H9 (cell line): ENCODE measurements around the gene MYRIP. TPM values are rescaled to one million over a fixed set of nuclear protein-coding genes. Genes with fewer than 3 reads are reported as not detected.

Experiments used
- DNase-seq: peaks from one replicate; pipeline ENCODE4 v3.0.0-alpha.2; 2017
- H2AFZ ChIP-seq: one replicate; pipeline ENCODE4 v1.6.1; 2013; ENCODE audit warnings: mild to moderate bottlenecking, low read length, control low read depth, moderate library complexity
- H2AK5ac ChIP-seq: 2 replicates; pipeline ENCODE4 v1.6.1; 2013; ENCODE audit warnings: low read length, control low read depth, mixed read lengths; ENCODE audit not compliant: insufficient read length
- H2BK120ac ChIP-seq: one replicate; pipeline ENCODE4 v1.6.1; 2013; ENCODE audit warnings: low read depth, mild to moderate bottlenecking, low read length, control low read depth, inconsistent platforms; ENCODE audit not compliant: poor library complexity, severe bottlenecking
- H2BK12ac ChIP-seq: 2 replicates; pipeline ENCODE4 v1.6.1; 2013; ENCODE audit warnings: low read length, control low read depth, mixed read lengths, low read depth; ENCODE audit not compliant: insufficient read length
- H2BK15ac ChIP-seq: 2 replicates; pipeline ENCODE4 v1.6.1; 2013; ENCODE audit warnings: low read depth, low read length, control low read depth
- H2BK20ac ChIP-seq: one replicate; pipeline ENCODE4 v1.6.1; 2013; ENCODE audit warnings: low read depth, mild to moderate bottlenecking, low read length, control low read depth, inconsistent platforms; ENCODE audit not compliant: poor library complexity, severe bottlenecking
- H2BK5ac ChIP-seq: 2 replicates; pipeline ENCODE4 v1.6.1; 2013; ENCODE audit warnings: low read length, control low read depth, mixed read lengths; ENCODE audit not compliant: insufficient read length
- H3K14ac ChIP-seq: 2 replicates; pipeline ENCODE4 v1.6.1; 2013; ENCODE audit warnings: low read length, control low read depth; ENCODE audit not compliant: insufficient read depth
- H3K18ac ChIP-seq: 2 replicates; pipeline ENCODE4 v1.6.1; 2013; ENCODE audit warnings: low read depth, mild to moderate bottlenecking, mixed read lengths, low read length, control low read depth; ENCODE audit not compliant: insufficient read length
- H3K23ac ChIP-seq: 2 replicates; pipeline ENCODE4 v1.6.1; 2013; ENCODE audit warnings: low read length, control low read depth, mixed read lengths, low read depth; ENCODE audit not compliant: insufficient read length
- H3K23me2 ChIP-seq: 2 replicates; pipeline ENCODE4 v1.6.1; 2013; ENCODE audit warnings: low read depth, mild to moderate bottlenecking, mixed read lengths, low read length, control low read depth; ENCODE audit not compliant: insufficient read length, poor library complexity, severe bottlenecking
- H3K27ac ChIP-seq: 2 replicates; pipeline ENCODE4 v1.5.1; 2013; ENCODE audit warnings: low read length, control low read depth, mixed read lengths, low read depth; ENCODE audit not compliant: insufficient read length
- H3K27me3 ChIP-seq: 2 replicates; pipeline ENCODE4 v1.6.1; 2013; ENCODE audit warnings: low read length, control low read depth, inconsistent platforms; ENCODE audit not compliant: insufficient read depth
- H3K4ac ChIP-seq: 2 replicates; pipeline ENCODE4 v1.6.1; 2013; ENCODE audit warnings: low read depth, mild to moderate bottlenecking, control low read depth, inconsistent platforms, low read length, moderate library complexity
- H3K4me1 ChIP-seq: 2 replicates; pipeline ENCODE4 v1.6.1; 2013; ENCODE audit warnings: low read length, control low read depth, inconsistent platforms; ENCODE audit not compliant: insufficient read depth
- H3K4me2 ChIP-seq: 2 replicates; pipeline ENCODE4 v1.6.1; 2013; ENCODE audit warnings: low read length, control low read depth, mixed read lengths; ENCODE audit not compliant: insufficient read length, insufficient read depth
- H3K56ac ChIP-seq: 2 replicates; pipeline ENCODE4 v1.6.1; 2013; ENCODE audit warnings: low read depth, mild to moderate bottlenecking, mixed read lengths, low read length, control low read depth; ENCODE audit not compliant: insufficient read length
- H3K79me1 ChIP-seq: 2 replicates; pipeline ENCODE4 v1.6.1; 2013; ENCODE audit warnings: low read depth, mild to moderate bottlenecking, moderate library complexity, low read length, control low read depth, inconsistent platforms; ENCODE audit not compliant: insufficient read depth, poor library complexity, severe bottlenecking
- H3K79me2 ChIP-seq: 2 replicates; pipeline ENCODE4 v1.6.1; 2013; ENCODE audit warnings: low read length, control low read depth, inconsistent platforms; ENCODE audit not compliant: insufficient read depth
- H3K9ac ChIP-seq: 2 replicates; pipeline ENCODE4 v1.6.1; 2013; ENCODE audit warnings: low read length, control low read depth, mixed read lengths; ENCODE audit not compliant: insufficient read length; ENCODE audit errors: extremely low read depth
- H3K9me3 ChIP-seq: one replicate; pipeline ENCODE4 v1.6.1; 2013; ENCODE audit warnings: low read depth, low read length, inconsistent platforms; ENCODE audit not compliant: control insufficient read depth
- H3T11ph ChIP-seq: one replicate; pipeline ENCODE4 v1.6.1; 2013; ENCODE audit warnings: mild to moderate bottlenecking, low read length, control low read depth, inconsistent platforms
- H4K20me1 ChIP-seq: one replicate; pipeline ENCODE4 v1.6.1; 2013; ENCODE audit not compliant: control insufficient read depth, insufficient read length, insufficient read depth
- H4K5ac ChIP-seq: 2 replicates; pipeline ENCODE4 v1.6.1; 2013; ENCODE audit warnings: low read depth, mild to moderate bottlenecking, mixed read lengths, low read length, control low read depth; ENCODE audit not compliant: insufficient read length
- H4K8ac ChIP-seq: replicated peaks from 2 replicates; pipeline ENCODE4 v1.6.1; 2013; ENCODE audit warnings: low read length, control low read depth, mixed read lengths, low read depth; ENCODE audit not compliant: insufficient read length
- H4K91ac ChIP-seq: 2 replicates; pipeline ENCODE4 v1.6.1; 2013; ENCODE audit warnings: low read depth, mild to moderate bottlenecking, moderate library complexity, mixed read lengths, low read length, control low read depth; ENCODE audit not compliant: insufficient read length
- H3K27ac Mint-ChIP-seq, 3 experiments: 2 replicates in 2 of 3; 3 replicates in 1 of 3; pipeline ENCODE4 v1.8.0; 2020 to 2021; ENCODE audit warnings: mixed read lengths in 3 of 3, mild to moderate bottlenecking in 1 of 3, moderate library complexity in 1 of 3
- H3K27me3 Mint-ChIP-seq: 2 replicates; pipeline ENCODE4 v1.8.0; 2021; ENCODE audit warnings: low read depth, mild to moderate bottlenecking, moderate library complexity, mixed read lengths
- H3K36me3 Mint-ChIP-seq, 3 experiments: 2 replicates in 2 of 3; 3 replicates in 1 of 3; pipeline ENCODE4 v1.8.0; 2020 to 2021; ENCODE audit warnings: low read depth in 3 of 3, mixed read lengths in 3 of 3; ENCODE audit not compliant: insufficient read depth in 1 of 3
- H3K4me1 Mint-ChIP-seq, 2 experiments: 2 replicates each; pipeline ENCODE4 v1.8.0; 2020; ENCODE audit warnings: mixed read lengths in 2 of 2
- H3K4me3 Mint-ChIP-seq, 2 experiments: 2 replicates in 1 of 2; 3 replicates in 1 of 2; pipeline ENCODE4 v1.8.0; 2020 to 2021; ENCODE audit warnings: mild to moderate bottlenecking in 2 of 2, mixed read lengths in 2 of 2, moderate library complexity in 1 of 2
- H3K9me3 Mint-ChIP-seq, 2 experiments: 2 replicates in 1 of 2; 3 replicates in 1 of 2; pipeline ENCODE4 v1.8.0; 2020; ENCODE audit warnings: mild to moderate bottlenecking in 2 of 2, mixed read lengths in 2 of 2, moderate library complexity in 1 of 2
- WGBS: extraction: QIAGEN DNeasy Blood & Tissue Kit; methylation state at CpG from one replicate; pipeline ENCODE4 v1.1.7; 2013; ENCODE audit warnings: missing lambda C conversion rate, low lambda C conversion rate, mixed read lengths; ENCODE audit not compliant: insufficient read length; ENCODE audit errors: extremely low coverage; 5-methylcytosine and 5-hydroxymethylcytosine counted together
- total RNA-seq: library from RNA; stranded (reverse); gene quantifications from 2 replicates; pipeline ENCODE4 v1.2.1, GENCODE V29; 2021
- TF ChIP-seq, protein P1 (sequence below): fragments of 200-600 bp; sonication (generic); conservative IDR thresholded peaks from 3 replicates; pipeline ENCODE4 v1.8.0; 2021; ENCODE audit warnings: antibody characterized with exemption, mild to moderate bottlenecking

The MYRIP gene
- total RNA-seq, 1 experiment from 2014 or later, result 1.8 TPM

DNA sequence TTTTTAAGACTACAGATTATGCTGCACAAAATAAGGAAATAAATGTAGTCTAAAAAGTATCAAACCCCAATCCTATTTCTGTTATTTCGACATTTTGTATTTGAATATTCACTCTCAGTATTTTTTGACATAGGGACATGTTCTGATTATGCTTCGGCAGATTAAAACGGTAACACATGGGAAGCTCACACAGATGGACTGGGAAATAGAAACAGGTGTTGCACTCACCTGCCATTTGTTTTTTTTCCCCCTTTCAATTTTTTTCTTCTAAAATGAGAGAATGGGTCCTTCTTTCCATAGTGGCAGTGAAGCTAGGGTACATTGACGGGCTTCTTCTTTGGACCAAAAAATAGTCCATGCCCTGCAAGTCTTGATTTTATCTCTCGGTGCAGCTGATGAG, 163.1 kb downstream of the MYRIP start:
- H4K20me1 ChIP-seq, result no peaks in the 10 kb centered on the region
- no peak overlapping the region for H2BK15ac ChIP-seq
- no peaks in the 10 kb centered on the region for H3K4me1 Mint-ChIP-seq
- H3K79me2 ChIP-seq, result no peaks in the 10 kb centered on the region
- peaks cover 0 to 1% (median 0%) of the 10 kb centered on the region in 3 experiments; a peak in 1 of 7 replicates for H3K36me3 Mint-ChIP-seq
- no peak overlapping the region for H4K91ac ChIP-seq
- no peaks in the 10 kb centered on the region for H3K9me3 ChIP-seq
- no peak overlapping the region for H2BK5ac ChIP-seq
- H3K23ac ChIP-seq, result no peak overlapping the region
- no peak overlapping the region for H2AK5ac ChIP-seq
- no peak overlapping the region for H3T11ph ChIP-seq
- H2BK12ac ChIP-seq, result no peak overlapping the region
- H3K9me3 Mint-ChIP-seq, result peaks cover 6 to 7% of the 10 kb centered on the region in 2 experiments; a peak in 4 of 5 replicates
- H3K4me1 ChIP-seq, result no peaks in the 10 kb centered on the region
- no peaks in the 10 kb centered on the region for H3K23me2 ChIP-seq
- H3K18ac ChIP-seq, result no peak overlapping the region
- H3K9ac ChIP-seq, result no peak overlapping the region
- no peak overlapping the region for H3K27ac Mint-ChIP-seq
- H3K27me3 ChIP-seq, result no peaks in the 10 kb centered on the region
- H2BK120ac ChIP-seq, result no peak overlapping the region
- H3K79me1 ChIP-seq, result no peaks in the 10 kb centered on the region
- H4K5ac ChIP-seq, result no peak overlapping the region
- no peak overlapping the region for H2BK20ac ChIP-seq
- H3K27me3 Mint-ChIP-seq, result peaks cover 7% of the 10 kb centered on the region
- H3K27ac ChIP-seq, result no peak overlapping the region
- WGBS, result no CpG with 5 or more reads among the region's 5 CpGs
- no peak overlapping the region for H3K4ac ChIP-seq
- no peak overlapping the region for H3K4me3 Mint-ChIP-seq
- H3K4me2 ChIP-seq, result no peak overlapping the region
- H3K14ac ChIP-seq, result no peak overlapping the region
- H4K8ac ChIP-seq, result no peak overlapping the region
- H2AFZ ChIP-seq, result no peak overlapping the region
- DNase-seq, result no peak
- TF ChIP-seq, protein P1, sequence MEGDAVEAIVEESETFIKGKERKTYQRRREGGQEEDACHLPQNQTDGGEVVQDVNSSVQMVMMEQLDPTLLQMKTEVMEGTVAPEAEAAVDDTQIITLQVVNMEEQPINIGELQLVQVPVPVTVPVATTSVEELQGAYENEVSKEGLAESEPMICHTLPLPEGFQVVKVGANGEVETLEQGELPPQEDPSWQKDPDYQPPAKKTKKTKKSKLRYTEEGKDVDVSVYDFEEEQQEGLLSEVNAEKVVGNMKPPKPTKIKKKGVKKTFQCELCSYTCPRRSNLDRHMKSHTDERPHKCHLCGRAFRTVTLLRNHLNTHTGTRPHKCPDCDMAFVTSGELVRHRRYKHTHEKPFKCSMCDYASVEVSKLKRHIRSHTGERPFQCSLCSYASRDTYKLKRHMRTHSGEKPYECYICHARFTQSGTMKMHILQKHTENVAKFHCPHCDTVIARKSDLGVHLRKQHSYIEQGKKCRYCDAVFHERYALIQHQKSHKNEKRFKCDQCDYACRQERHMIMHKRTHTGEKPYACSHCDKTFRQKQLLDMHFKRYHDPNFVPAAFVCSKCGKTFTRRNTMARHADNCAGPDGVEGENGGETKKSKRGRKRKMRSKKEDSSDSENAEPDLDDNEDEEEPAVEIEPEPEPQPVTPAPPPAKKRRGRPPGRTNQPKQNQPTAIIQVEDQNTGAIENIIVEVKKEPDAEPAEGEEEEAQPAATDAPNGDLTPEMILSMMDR, result no peak
- H3K56ac ChIP-seq, result no peak overlapping the region
